A549 treated with AZD2906 at 1 μM for 4 hours (cell line): ENCODE data around the gene GC. TPM values are rescaled to one million over a fixed set of nuclear protein-coding genes. Genes with fewer than 3 reads are reported as not detected.

Source experiments
- total RNA-seq: library from RNA; stranded (reverse); fragments of 200-300 nt; extraction: Qiagen RNA extraction; gene quantifications from 5 replicates; pipeline ENCODE4 v1.2.3, GENCODE V29; 2022

GC gene
- total RNA-seq: not detected in 5 replicates

GRCh38 chr4:71783972-71784371 is at the start of gene GC:
TSS of gene GC (minus strand) at chr4:71784079. CDS start at chr4:71784018, 61 bp downstream.

Other genes starting within 250 kb of the GC start
- not detected in 5 replicates for gene NPFFR2, start 247.9 kb upstream of the GC start, total RNA-seq